Vagina (tissue), 2 donors: ENCODE data around the gene NSFL1C. TPM values are rescaled to one million over a fixed set of nuclear protein-coding genes. Genes with fewer than 3 reads are reported as not detected.

ENCODE experiments used
- DNase-seq, 2 donors: peaks; one replicate each; pipeline ENCODE4 v3.0.0-alpha.2; 2017; ENCODE audit errors: extremely low spot score in 2 of 2
- H3K27ac ChIP-seq: fragments of 200-600 bp; sonication (generic); one replicate; pipeline ENCODE4 v1.5.1; 2019
- H3K27me3 ChIP-seq: fragments of 200-600 bp; sonication (generic); one replicate; pipeline ENCODE4 v1.5.1; 2019
- H3K36me3 ChIP-seq, 2 donors: fragments of 200-600 bp; sonication (generic); one replicate each; pipeline ENCODE4 v1.5.1; 2017 to 2019
- H3K4me1 ChIP-seq: fragments of 200-600 bp; sonication (generic); one replicate; pipeline ENCODE4 v1.5.1; 2019
- H3K4me3 ChIP-seq, 2 donors: fragments of 200-600 bp; sonication (generic); 1 replicate in 1 of 2; 2 replicates in 1 of 2; pipeline ENCODE4 v1.5.1; 2016 to 2019
- H3K9me3 ChIP-seq: fragments of 200-600 bp; sonication (generic); one replicate; pipeline ENCODE4 v1.5.1; 2019
- POLR2A ChIP-seq, 2 donors: fragments of 450-650 bp; IDR thresholded peaks; one replicate each; pipeline ENCODE4 v1.6.1; 2017; ENCODE audit warnings: antibody characterized with exemption in 2 of 2, mild to moderate bottlenecking in 2 of 2, moderate library complexity in 2 of 2
- POLR2AphosphoS5 ChIP-seq, 2 donors: sonication (generic); formaldehyde crosslinking; IDR thresholded peaks; one replicate each; pipeline ENCODE4 v1.9.0; 2017; ENCODE audit warnings: antibody characterized with exemption in 2 of 2, mild to moderate bottlenecking in 2 of 2, low read depth in 1 of 2; ENCODE audit not compliant: insufficient read depth in 1 of 2
- intact Hi-C: fragments of 100-400 bp; cut with DNase I; formaldehyde crosslinking; loops from one replicate; pipeline ENCODE4 v1.15.1; 2023
- total RNA-seq: library from RNA; depleted of rRNA; stranded (reverse); fragments of >200 nt; gene quantifications from one replicate; pipeline ENCODE4 v1.2.3, GENCODE V29; 2016
- TF ChIP-seq, protein P1 (sequence below), 3 experiments: fragments of 450-650 bp in 2 of 3; fragments of 200-600 bp in 1 of 3; sonication (generic) in 1 of 3; IDR thresholded peaks; one replicate each; pipeline ENCODE4 v1.5.1; 2017 to 2019; ENCODE audit warnings: antibody characterized with exemption in 3 of 3, mild to moderate bottlenecking in 2 of 3, moderate library complexity in 2 of 3

Gene NSFL1C
- total RNA-seq, 1 donor from 2014 or later, result 53.8 TPM

DNA sequence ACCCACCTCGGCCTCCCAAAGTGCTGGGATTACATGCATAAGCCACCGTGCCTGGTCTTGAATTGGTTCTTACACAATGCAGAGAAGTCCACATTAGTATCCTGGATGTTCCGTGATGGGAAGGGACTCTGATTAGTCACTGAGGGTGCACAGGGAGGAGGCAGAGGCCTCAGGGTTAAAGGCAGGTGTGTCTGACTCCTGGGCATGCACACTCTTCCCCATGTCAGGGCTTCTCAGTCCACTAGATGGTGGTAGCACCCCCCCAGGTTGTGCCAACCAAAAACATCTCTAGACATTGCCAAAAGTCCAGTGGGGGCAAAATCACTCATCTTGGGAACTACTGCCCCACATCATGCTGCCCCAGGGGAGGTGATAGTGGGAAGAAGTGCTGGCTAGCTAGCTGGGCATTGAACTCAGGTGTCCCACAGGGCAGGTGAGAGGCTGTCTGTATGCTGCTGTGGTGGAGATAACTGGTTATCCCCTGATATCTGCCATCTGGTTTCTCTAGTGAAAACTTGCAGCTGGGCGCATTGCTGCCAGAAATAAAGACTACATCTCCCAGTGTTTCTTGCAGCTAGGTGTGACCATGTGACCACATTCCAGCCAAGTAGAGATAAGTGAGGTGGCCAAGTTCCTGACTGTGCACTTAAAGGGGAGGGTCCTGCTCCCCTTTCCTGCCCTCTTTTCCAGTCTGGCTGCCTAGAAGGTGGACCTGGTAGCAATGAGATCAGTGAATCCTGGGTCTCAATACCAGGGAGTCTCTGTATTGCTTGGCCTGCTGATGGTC lies 8.4 kb upstream of the NSFL1C start:
- H3K4me3 ChIP-seq, result no peak overlapping the region
- no peaks in the 10 kb centered on the region for H3K9me3 ChIP-seq
- TF ChIP-seq, protein P1, sequence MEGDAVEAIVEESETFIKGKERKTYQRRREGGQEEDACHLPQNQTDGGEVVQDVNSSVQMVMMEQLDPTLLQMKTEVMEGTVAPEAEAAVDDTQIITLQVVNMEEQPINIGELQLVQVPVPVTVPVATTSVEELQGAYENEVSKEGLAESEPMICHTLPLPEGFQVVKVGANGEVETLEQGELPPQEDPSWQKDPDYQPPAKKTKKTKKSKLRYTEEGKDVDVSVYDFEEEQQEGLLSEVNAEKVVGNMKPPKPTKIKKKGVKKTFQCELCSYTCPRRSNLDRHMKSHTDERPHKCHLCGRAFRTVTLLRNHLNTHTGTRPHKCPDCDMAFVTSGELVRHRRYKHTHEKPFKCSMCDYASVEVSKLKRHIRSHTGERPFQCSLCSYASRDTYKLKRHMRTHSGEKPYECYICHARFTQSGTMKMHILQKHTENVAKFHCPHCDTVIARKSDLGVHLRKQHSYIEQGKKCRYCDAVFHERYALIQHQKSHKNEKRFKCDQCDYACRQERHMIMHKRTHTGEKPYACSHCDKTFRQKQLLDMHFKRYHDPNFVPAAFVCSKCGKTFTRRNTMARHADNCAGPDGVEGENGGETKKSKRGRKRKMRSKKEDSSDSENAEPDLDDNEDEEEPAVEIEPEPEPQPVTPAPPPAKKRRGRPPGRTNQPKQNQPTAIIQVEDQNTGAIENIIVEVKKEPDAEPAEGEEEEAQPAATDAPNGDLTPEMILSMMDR (IDR thresholded peaks at IDR 0.05), result no peak
- TF ChIP-seq POLR2AphosphoS5 (IDR thresholded peaks at IDR 0.05; ENCODE audit: insufficient read depth in 1 of 2, low read depth in 1 of 2) (no peak), POLR2A (IDR thresholded peaks at IDR 0.05) (no peak)
- intact Hi-C loops, result no loop called here
- no peaks in the 10 kb centered on the region for H3K36me3 ChIP-seq
- H3K27me3 ChIP-seq, result no peaks in the 10 kb centered on the region
- no peak overlapping the region for H3K27ac ChIP-seq
- peaks cover 16% of the 10 kb centered on the region for H3K4me1 ChIP-seq
- DNase-seq, result no peak

DNA sequence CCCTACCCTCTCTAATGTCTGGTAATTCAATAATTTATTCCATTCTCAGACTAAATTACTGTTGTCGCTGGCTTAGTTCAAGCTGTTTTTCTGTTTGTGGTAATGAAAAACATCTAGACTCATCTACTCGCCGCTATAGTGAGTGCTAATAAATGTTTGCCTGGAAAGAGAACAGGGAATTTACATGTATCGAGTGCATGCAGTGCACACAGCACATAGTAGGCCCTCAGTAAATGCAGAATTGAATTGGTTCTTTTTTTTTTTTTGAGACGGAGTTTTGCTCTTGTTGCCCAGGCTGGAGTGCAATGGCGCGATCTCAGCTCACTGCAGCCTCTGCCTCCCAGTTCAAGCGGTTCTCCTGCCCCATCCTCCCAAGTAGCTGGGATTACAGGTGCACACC lies 7.7 kb upstream of the NSFL1C start:
- no peaks in the 10 kb centered on the region for H3K27me3 ChIP-seq
- no peak for DNase-seq
- no peak overlapping the region for H3K27ac ChIP-seq
- TF ChIP-seq POLR2AphosphoS5 (IDR thresholded peaks at IDR 0.05; ENCODE audit: insufficient read depth in 1 of 2, low read depth in 1 of 2), result no peak
- TF ChIP-seq, protein P1 (IDR thresholded peaks at IDR 0.05), result no peak
- TF ChIP-seq POLR2A (IDR thresholded peaks at IDR 0.05), result no peak
- H3K4me3 ChIP-seq, result no peak overlapping the region
- no peaks in the 10 kb centered on the region for H3K9me3 ChIP-seq
- H3K36me3 ChIP-seq, result no peaks in the 10 kb centered on the region
- intact Hi-C loops, result no loop called here
- H3K4me1 ChIP-seq, result peaks cover 22% of the 10 kb centered on the region

DNA sequence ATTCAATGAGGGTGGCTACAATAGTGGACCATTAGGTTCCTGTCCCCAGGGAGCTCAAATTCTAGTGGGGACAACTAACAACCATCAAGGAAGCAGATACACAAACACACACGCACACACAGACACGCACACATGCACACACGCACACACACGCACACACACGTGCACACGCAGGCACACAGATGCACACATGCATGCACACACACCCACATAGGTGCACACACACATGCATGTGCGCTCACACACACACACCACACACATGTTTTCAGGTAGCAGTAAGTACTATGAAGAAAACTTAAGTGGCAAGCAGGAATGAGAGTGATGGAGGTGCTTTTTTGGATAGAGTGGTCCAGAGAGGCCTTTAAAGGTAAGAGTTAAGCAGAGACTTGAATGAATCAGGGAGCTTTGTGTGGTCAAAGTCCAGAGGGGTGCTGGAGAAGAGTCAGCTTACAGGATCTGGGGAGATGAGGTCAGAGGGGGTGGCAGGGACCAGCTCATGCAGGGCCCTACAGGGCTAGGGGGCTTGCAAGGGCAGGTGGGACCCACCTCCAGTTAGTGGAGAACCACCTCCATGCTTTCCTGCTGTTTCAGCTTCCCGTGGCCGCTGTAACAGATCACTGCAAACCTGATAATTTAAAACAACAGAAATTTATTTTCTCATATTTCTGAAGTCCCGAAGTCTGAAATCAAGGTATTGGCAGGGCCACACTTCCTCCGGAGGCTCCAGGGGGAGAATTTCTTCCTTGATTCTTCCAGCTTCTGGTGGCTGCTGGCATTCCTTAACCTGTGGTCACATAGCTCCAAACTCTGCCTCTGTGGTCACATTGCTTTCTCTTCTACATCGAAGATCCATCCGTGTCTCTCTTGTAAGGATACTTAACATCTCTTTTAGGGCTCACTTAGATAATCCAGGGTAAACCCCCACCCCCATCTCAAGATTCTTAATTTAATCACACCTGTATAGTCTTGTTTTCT lies 6.9 kb upstream of the NSFL1C start:
- intact Hi-C loops, result no loop called here
- peaks cover 20% of the 10 kb centered on the region for H3K4me1 ChIP-seq
- TF ChIP-seq POLR2A (IDR thresholded peaks at IDR 0.05) (no peak), POLR2AphosphoS5 (IDR thresholded peaks at IDR 0.05; ENCODE audit: insufficient read depth in 1 of 2, low read depth in 1 of 2) (no peak)
- TF ChIP-seq, protein P1 (IDR thresholded peaks at IDR 0.05), result no peak

DNA sequence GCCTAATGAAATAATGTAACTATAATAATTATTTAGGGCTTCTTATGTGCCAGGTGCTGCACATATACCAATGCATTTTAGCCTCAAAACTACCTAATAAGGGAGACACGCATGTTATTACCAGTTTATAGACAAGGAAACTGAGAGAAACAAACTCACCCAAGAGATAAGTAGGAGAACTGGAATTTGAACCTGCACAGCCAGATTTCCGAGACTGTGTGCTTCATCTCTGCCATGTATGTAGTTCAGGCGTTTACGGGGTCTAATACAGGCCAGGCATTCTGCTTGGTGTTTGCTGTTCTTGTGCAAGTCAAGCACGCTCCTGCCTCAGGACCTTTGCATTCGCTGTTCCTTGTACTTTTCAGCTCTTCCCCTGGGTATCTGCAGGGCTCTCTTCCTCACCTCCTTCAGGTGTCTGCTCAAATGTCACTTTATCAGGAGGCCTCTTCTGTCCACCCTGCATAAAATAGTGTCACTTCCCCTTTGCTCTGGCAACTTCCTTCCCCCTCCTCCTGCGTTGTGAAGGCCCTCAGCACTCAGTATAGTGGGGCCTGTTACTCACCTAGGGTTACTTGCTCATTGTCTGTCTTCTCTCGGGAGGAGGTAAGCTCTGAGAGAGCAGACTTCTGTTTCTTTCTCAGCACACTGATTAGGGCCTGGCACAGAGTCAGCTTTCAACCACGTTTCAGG lies 6.1 kb upstream of the NSFL1C start:
- no peak for DNase-seq
- Histone ChIP-seq H3K27ac (no peak overlapping the region), H3K4me3 (no peak overlapping the region), H3K36me3 (no peaks in the 10 kb centered on the region), H3K9me3 (no peaks in the 10 kb centered on the region), H3K4me1 (peaks cover 20% of the 10 kb centered on the region), H3K27me3 (no peaks in the 10 kb centered on the region)
- TF ChIP-seq POLR2A (IDR thresholded peaks at IDR 0.05), result no peak
- TF ChIP-seq POLR2AphosphoS5 (IDR thresholded peaks at IDR 0.05; ENCODE audit: insufficient read depth in 1 of 2, low read depth in 1 of 2), result no peak
- intact Hi-C loops, result no loop called here

More for the DNA sequence above, 6.9 kb upstream of the NSFL1C start:
- Histone ChIP-seq H3K27me3 (no peaks in the 10 kb centered on the region), H3K9me3 (no peaks in the 10 kb centered on the region), H3K36me3 (no peaks in the 10 kb centered on the region), H3K4me3 (no peak overlapping the region), H3K27ac (no peak overlapping the region)
- no peak for DNase-seq

DNA sequence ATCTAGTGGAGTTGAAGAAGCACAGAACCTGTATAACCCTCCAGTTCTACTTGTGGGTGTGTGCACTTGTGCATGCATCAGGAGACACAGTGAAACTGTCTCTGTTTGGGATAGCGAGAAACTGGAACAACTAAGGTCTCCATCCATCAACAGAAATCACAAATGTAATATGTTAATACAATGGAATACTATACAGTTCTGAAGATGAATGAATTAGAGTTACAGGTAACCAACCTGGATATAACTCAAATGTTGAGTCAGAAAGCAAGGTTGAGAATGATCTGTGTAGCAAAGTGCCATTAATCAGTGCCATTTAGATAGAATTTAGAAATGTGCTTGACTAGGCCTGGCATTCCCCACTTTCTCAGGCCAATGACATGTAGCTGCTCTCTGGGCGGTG lies 4.6 kb upstream of the NSFL1C start:
- H3K27me3 ChIP-seq, result no peaks in the 10 kb centered on the region
- no peak overlapping the region for H3K27ac ChIP-seq
- TF ChIP-seq POLR2AphosphoS5 (IDR thresholded peaks at IDR 0.05; ENCODE audit: insufficient read depth in 1 of 2, low read depth in 1 of 2) (no peak), POLR2A (IDR thresholded peaks at IDR 0.05) (no peak)
- TF ChIP-seq, protein P1 (IDR thresholded peaks at IDR 0.05), result no peak
- no peak overlapping the region for H3K4me3 ChIP-seq
- no peaks in the 10 kb centered on the region for H3K9me3 ChIP-seq
- peaks cover 26% of the 10 kb centered on the region for H3K4me1 ChIP-seq
- intact Hi-C loops, result no loop called here
- no peaks in the 10 kb centered on the region for H3K36me3 ChIP-seq
- no peak for DNase-seq
